ENCODE measurements around the gene MTHFS. TPM values are rescaled to one million over a fixed set of nuclear protein-coding genes. Genes with fewer than 3 reads are reported as not detected.

Gene MTHFS
- total and polyA plus RNA-seq, 2 donors (not counting 1 experiment from before 2014, with no cell fraction given) = 9.5 to 21.6 TPM

DNA sequence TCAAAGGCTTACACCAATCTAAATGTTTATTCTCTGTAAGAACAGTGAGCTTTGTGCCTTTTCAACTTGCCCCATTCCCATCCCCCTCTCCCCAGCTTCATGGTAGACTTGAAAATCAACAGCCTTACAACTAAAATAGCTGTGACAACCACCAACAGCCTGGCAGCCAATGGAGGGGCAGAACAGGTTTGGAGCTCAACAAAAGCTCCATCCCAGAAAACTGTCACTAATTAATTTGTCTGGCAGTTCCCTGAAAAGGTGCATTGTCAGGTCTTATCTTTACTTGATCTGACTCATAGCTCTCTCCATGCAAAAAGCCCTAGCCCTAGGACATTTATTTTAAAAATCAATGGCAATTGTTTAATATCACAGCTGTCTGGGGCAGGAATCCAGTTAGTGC lies 22.6 kb downstream of the MTHFS start:
- H3K9ac ChIP-seq (ENCODE audit: insufficient read depth, low read length) = no peak overlapping the region
- H3K36me3 ChIP-seq (ENCODE audit: control insufficient read depth, insufficient read depth, low read length) = no peaks in the 10 kb centered on the region
- H3K27me3 ChIP-seq (ENCODE audit: control insufficient read depth, insufficient read depth, low read length) = no peaks in the 10 kb centered on the region
- no peaks in the 10 kb centered on the region for H3K79me2 ChIP-seq (ENCODE audit: control insufficient read depth, insufficient read depth, low read length)
- H3K4me3 ChIP-seq (replicated peaks in 1 of 4; ENCODE audit: control extremely low read depth in 1 of 4, insufficient read depth in 1 of 4, low read depth in 3 of 4, low read length in 4 of 4) = no peak overlapping the region
- no peaks in the 10 kb centered on the region for H3K4me1 ChIP-seq (ENCODE audit: control insufficient read depth, extremely low read depth, insufficient read depth, low read length)
- no peak overlapping the region for H3K4me2 ChIP-seq (ENCODE audit: extremely low read depth, insufficient read depth, low read length)
- H2AFZ ChIP-seq (ENCODE audit: low read length) = no peak overlapping the region
- no peak overlapping the region for H3K27ac ChIP-seq (ENCODE audit: insufficient read depth, low read length)
- no peaks in the 10 kb centered on the region for H3K9me3 ChIP-seq (ENCODE audit: control insufficient read depth, insufficient read depth, low read depth, low read length)
- no peaks in the 10 kb centered on the region for H4K20me1 ChIP-seq (ENCODE audit: control insufficient read depth, extremely low read depth, insufficient read depth, low read length)
- peak in 1 of 2 donors; percentile 48 for DNase-seq (ENCODE audit: low read depth in 2 of 2)
- TF ChIP-seq, protein P1, sequence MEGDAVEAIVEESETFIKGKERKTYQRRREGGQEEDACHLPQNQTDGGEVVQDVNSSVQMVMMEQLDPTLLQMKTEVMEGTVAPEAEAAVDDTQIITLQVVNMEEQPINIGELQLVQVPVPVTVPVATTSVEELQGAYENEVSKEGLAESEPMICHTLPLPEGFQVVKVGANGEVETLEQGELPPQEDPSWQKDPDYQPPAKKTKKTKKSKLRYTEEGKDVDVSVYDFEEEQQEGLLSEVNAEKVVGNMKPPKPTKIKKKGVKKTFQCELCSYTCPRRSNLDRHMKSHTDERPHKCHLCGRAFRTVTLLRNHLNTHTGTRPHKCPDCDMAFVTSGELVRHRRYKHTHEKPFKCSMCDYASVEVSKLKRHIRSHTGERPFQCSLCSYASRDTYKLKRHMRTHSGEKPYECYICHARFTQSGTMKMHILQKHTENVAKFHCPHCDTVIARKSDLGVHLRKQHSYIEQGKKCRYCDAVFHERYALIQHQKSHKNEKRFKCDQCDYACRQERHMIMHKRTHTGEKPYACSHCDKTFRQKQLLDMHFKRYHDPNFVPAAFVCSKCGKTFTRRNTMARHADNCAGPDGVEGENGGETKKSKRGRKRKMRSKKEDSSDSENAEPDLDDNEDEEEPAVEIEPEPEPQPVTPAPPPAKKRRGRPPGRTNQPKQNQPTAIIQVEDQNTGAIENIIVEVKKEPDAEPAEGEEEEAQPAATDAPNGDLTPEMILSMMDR (conservative IDR thresholded peaks at IDR 0.05 in 1 of 2, IDR thresholded peaks at IDR 0.05 in 1 of 2; ENCODE audit: low read depth in 1 of 2, low read length in 2 of 2) = no peak
- TF ChIP-seq EZH2 (IDR thresholded peaks at IDR 0.05; ENCODE audit: low read length, missing control alignments) = no peak

DNA sequence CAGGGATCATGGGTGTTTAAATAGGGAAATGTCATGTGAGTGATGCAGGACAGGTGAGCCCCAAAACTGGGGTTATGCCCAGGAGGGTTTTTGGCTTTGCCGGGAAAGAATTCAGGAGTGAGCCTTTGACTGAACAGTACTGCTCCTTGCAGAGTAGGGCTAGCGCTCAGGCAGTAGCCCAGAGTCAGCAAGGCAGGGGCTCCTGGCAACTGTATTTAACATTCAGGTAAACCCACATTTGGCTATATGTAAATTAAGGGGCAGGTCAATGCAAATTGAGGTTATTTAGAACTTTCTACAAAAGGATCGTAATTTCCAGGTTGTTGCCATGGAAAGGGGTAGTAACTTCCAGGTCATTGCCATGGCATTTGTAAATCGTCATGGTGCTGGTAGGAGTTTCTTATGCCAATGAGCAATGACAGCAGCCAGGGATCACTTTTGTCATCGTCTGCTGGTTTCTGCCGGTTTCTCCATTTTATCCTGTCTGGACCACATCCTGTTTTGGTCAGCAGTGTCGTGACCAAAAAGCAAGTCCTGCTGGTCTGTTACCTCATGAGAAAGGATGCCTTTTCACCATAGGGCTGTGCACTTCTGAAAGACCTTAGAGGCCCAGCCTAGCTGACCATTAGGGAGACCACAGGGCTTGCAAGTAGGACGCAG lies 24.3 kb downstream of the MTHFS start:
- peak in 1 of 2 donors; percentile 85 for DNase-seq (ENCODE audit: low read depth in 2 of 2)
- no peak overlapping the region for H3K4me2 ChIP-seq (ENCODE audit: extremely low read depth, insufficient read depth, low read length)
- H3K79me2 ChIP-seq (ENCODE audit: control insufficient read depth, insufficient read depth, low read length) = no peaks in the 10 kb centered on the region
- H3K4me3 ChIP-seq (replicated peaks in 1 of 4; ENCODE audit: control extremely low read depth in 1 of 4, insufficient read depth in 1 of 4, low read depth in 3 of 4, low read length in 4 of 4) = no peak overlapping the region
- no peaks in the 10 kb centered on the region for H3K27me3 ChIP-seq (ENCODE audit: control insufficient read depth, insufficient read depth, low read length)
- H3K27ac ChIP-seq (ENCODE audit: insufficient read depth, low read length) = no peak overlapping the region
- no peak overlapping the region for H3K9ac ChIP-seq (ENCODE audit: insufficient read depth, low read length)
- no peak overlapping the region for H2AFZ ChIP-seq (ENCODE audit: low read length)
- no peaks in the 10 kb centered on the region for H3K36me3 ChIP-seq (ENCODE audit: control insufficient read depth, insufficient read depth, low read length)
- H3K4me1 ChIP-seq (ENCODE audit: control insufficient read depth, extremely low read depth, insufficient read depth, low read length) = no peaks in the 10 kb centered on the region
- no peaks in the 10 kb centered on the region for H3K9me3 ChIP-seq (ENCODE audit: control insufficient read depth, insufficient read depth, low read depth, low read length)
- no peak for TF ChIP-seq EZH2 (IDR thresholded peaks at IDR 0.05; ENCODE audit: low read length, missing control alignments)
- TF ChIP-seq, protein P1 (conservative IDR thresholded peaks at IDR 0.05 in 1 of 2, IDR thresholded peaks at IDR 0.05 in 1 of 2; ENCODE audit: low read depth in 1 of 2, low read length in 2 of 2) = no peak
- no peaks in the 10 kb centered on the region for H4K20me1 ChIP-seq (ENCODE audit: control insufficient read depth, extremely low read depth, insufficient read depth, low read length)

DNA sequence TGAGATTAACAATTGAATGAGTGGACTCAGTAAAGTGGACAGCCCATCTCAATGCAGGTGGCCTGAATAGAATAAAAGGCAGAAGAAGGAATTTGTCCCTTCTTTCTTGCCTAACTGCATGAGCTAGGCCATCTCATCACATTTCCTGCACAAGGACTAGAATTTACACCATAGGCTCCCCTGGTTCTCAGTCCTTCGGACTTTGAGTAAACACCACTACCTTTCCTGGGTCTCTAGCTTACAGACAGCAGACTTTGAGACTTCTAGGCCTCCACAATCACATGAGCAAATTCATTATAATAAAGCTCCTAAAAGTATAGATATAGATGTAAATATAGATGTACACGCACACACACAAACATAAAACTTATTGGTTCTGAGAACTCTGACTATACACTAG lies 28.3 kb downstream of the MTHFS start:
- DNase-seq (ENCODE audit: low read depth in 2 of 2) = no peak
- Histone ChIP-seq H3K9me3 (ENCODE audit: control insufficient read depth, insufficient read depth, low read depth, low read length) (no peaks in the 10 kb centered on the region), H2AFZ (ENCODE audit: low read length) (no peak overlapping the region), H3K79me2 (ENCODE audit: control insufficient read depth, insufficient read depth, low read length) (no peaks in the 10 kb centered on the region), H3K27ac (ENCODE audit: insufficient read depth, low read length) (no peak overlapping the region), H3K36me3 (ENCODE audit: control insufficient read depth, insufficient read depth, low read length) (no peaks in the 10 kb centered on the region), H3K27me3 (ENCODE audit: control insufficient read depth, insufficient read depth, low read length) (no peaks in the 10 kb centered on the region), H3K9ac (ENCODE audit: insufficient read depth, low read length) (no peak overlapping the region), H3K4me2 (ENCODE audit: extremely low read depth, insufficient read depth, low read length) (no peak overlapping the region), H3K4me3 (replicated peaks in 1 of 4; ENCODE audit: control extremely low read depth in 1 of 4, insufficient read depth in 1 of 4, low read depth in 3 of 4, low read length in 4 of 4) (no peak overlapping the region), H3K4me1 (ENCODE audit: control insufficient read depth, extremely low read depth, insufficient read depth, low read length) (no peaks in the 10 kb centered on the region), H4K20me1 (ENCODE audit: control insufficient read depth, extremely low read depth, insufficient read depth, low read length) (no peaks in the 10 kb centered on the region)
- TF ChIP-seq, protein P1 (conservative IDR thresholded peaks at IDR 0.05 in 1 of 2, IDR thresholded peaks at IDR 0.05 in 1 of 2; ENCODE audit: low read depth in 1 of 2, low read length in 2 of 2) = no peak
- no peak for TF ChIP-seq EZH2 (IDR thresholded peaks at IDR 0.05; ENCODE audit: low read length, missing control alignments)
